ENCODE results near the gene MBOAT1. TPM values are rescaled to one million over a fixed set of nuclear protein-coding genes. Genes with fewer than 3 reads are reported as not detected.

MBOAT1 gene
- total RNA-seq, 1 donor from 2014 or later, result 6.4 TPM

- H3K4me3 Mint-ChIP-seq (ENCODE audit: unreplicated experiment), result no peak overlapping the region
- no peaks in the 10 kb centered on the region for H3K27me3 ChIP-seq (ENCODE audit: insufficient read depth, low read length)
- H3K27me3 Mint-ChIP-seq (ENCODE audit: low read depth, unreplicated experiment), result no peaks in the 10 kb centered on the region
- H3K4me2 ChIP-seq (ENCODE audit: low read length), result no peak overlapping the region
- no peaks in the 10 kb centered on the region for H4K20me1 ChIP-seq (ENCODE audit: insufficient read depth, low read length)
- no peak overlapping the region for H3K9ac ChIP-seq (ENCODE audit: low read length)
- no peaks in the 10 kb centered on the region for H3K36me3 Mint-ChIP-seq (ENCODE audit: low read depth, unreplicated experiment)
- H2AFZ ChIP-seq (ENCODE audit: low read depth, low read length), result no peak overlapping the region
- H3K79me2 ChIP-seq (ENCODE audit: insufficient read depth, low read length), result no peaks in the 10 kb centered on the region
- TF ChIP-seq EZH2 (IDR thresholded peaks at IDR 0.05; ENCODE audit: insufficient read depth, low read length), result no peak
- no peak for TF ChIP-seq CTCF (IDR thresholded peaks at IDR 0.05; ENCODE audit: insufficient read depth, low read depth, low read length)
- H3K27ac Mint-ChIP-seq (ENCODE audit: unreplicated experiment), result no peak overlapping the region
- H3K9me3 Mint-ChIP-seq (ENCODE audit: unreplicated experiment), result no peaks in the 10 kb centered on the region
- DNase-seq (ENCODE audit: low read depth), result peak; percentile 23
- peaks cover 8% of the 10 kb centered on the region for H3K4me1 Mint-ChIP-seq (ENCODE audit: low read depth, unreplicated experiment)
- no peaks in the 10 kb centered on the region for H3K4me1 ChIP-seq (ENCODE audit: insufficient read depth, low read length)
- no peaks in the 10 kb centered on the region for H3K9me3 ChIP-seq (ENCODE audit: insufficient read depth, low read depth, low read length)
- no peak for FAIRE-seq
- no peaks in the 10 kb centered on the region for H3K36me3 ChIP-seq (ENCODE audit: insufficient read depth, low read length)
- H3K4me3 ChIP-seq (ENCODE audit: insufficient read depth, low read depth, low read length), result no peak overlapping the region
- H3K27ac ChIP-seq (ENCODE audit: low read depth, low read length), result no peak overlapping the region
Observed at GRCh38 chr6:20159781-20160540, 52.3 kb downstream of the MBOAT1 start.

- no peaks in the 10 kb centered on the region for H3K9me3 ChIP-seq (ENCODE audit: insufficient read depth, low read depth, low read length)
- no peak overlapping the region for H3K9ac ChIP-seq (ENCODE audit: low read length)
- FAIRE-seq (peak; percentile 32), DNase-seq (ENCODE audit: low read depth) (no peak)
- H3K36me3 ChIP-seq (ENCODE audit: insufficient read depth, low read length), result no peaks in the 10 kb centered on the region
- no peaks in the 10 kb centered on the region for H4K20me1 ChIP-seq (ENCODE audit: insufficient read depth, low read length)
- no peaks in the 10 kb centered on the region for H3K4me1 ChIP-seq (ENCODE audit: insufficient read depth, low read length)
- Mint-ChIP-seq H3K36me3 (ENCODE audit: low read depth, unreplicated experiment) (no peaks in the 10 kb centered on the region), H3K9me3 (ENCODE audit: unreplicated experiment) (no peaks in the 10 kb centered on the region), H3K4me3 (ENCODE audit: unreplicated experiment) (no peak overlapping the region), H3K27me3 (ENCODE audit: low read depth, unreplicated experiment) (no peaks in the 10 kb centered on the region), H3K27ac (ENCODE audit: unreplicated experiment) (no peak overlapping the region), H3K4me1 (ENCODE audit: low read depth, unreplicated experiment) (peaks cover 8% of the 10 kb centered on the region)
- TF ChIP-seq EZH2 (IDR thresholded peaks at IDR 0.05; ENCODE audit: insufficient read depth, low read length), result no peak
- no peak for TF ChIP-seq CTCF (IDR thresholded peaks at IDR 0.05; ENCODE audit: insufficient read depth, low read depth, low read length)
- H3K79me2 ChIP-seq (ENCODE audit: insufficient read depth, low read length), result no peaks in the 10 kb centered on the region
- H3K4me3 ChIP-seq (ENCODE audit: insufficient read depth, low read depth, low read length), result no peak overlapping the region
- H3K27ac ChIP-seq (ENCODE audit: low read depth, low read length), result no peak overlapping the region
- no peak overlapping the region for H2AFZ ChIP-seq (ENCODE audit: low read depth, low read length)
- H3K27me3 ChIP-seq (ENCODE audit: insufficient read depth, low read length), result no peaks in the 10 kb centered on the region
- no peak overlapping the region for H3K4me2 ChIP-seq (ENCODE audit: low read length)
Observed at GRCh38 chr6:20159098-20159497, 53.2 kb downstream of the MBOAT1 start.

- no peak overlapping the region for H3K9ac ChIP-seq (ENCODE audit: low read length)
- FAIRE-seq, result no peak
Observed at GRCh38 chr6:20158676-20159075, 53.6 kb downstream of the MBOAT1 start.

More at GRCh38 chr6:20158676-20159075, 53.6 kb downstream of the MBOAT1 start:
- Histone ChIP-seq H3K36me3 (ENCODE audit: insufficient read depth, low read length) (no peaks in the 10 kb centered on the region), H3K27me3 (ENCODE audit: insufficient read depth, low read length) (no peaks in the 10 kb centered on the region), H3K79me2 (ENCODE audit: insufficient read depth, low read length) (no peaks in the 10 kb centered on the region), H3K27ac (ENCODE audit: low read depth, low read length) (no peak overlapping the region), H2AFZ (ENCODE audit: low read depth, low read length) (no peak overlapping the region), H3K9me3 (ENCODE audit: insufficient read depth, low read depth, low read length) (no peaks in the 10 kb centered on the region), H4K20me1 (ENCODE audit: insufficient read depth, low read length) (no peaks in the 10 kb centered on the region), H3K4me1 (ENCODE audit: insufficient read depth, low read length) (no peaks in the 10 kb centered on the region), H3K4me3 (ENCODE audit: insufficient read depth, low read depth, low read length) (no peak overlapping the region), H3K4me2 (ENCODE audit: low read length) (no peak overlapping the region)
- Mint-ChIP-seq H3K36me3 (ENCODE audit: low read depth, unreplicated experiment) (no peaks in the 10 kb centered on the region), H3K4me3 (ENCODE audit: unreplicated experiment) (no peak overlapping the region), H3K9me3 (ENCODE audit: unreplicated experiment) (no peaks in the 10 kb centered on the region), H3K27ac (ENCODE audit: unreplicated experiment) (no peak overlapping the region), H3K4me1 (ENCODE audit: low read depth, unreplicated experiment) (peaks cover 8% of the 10 kb centered on the region), H3K27me3 (ENCODE audit: low read depth, unreplicated experiment) (no peaks in the 10 kb centered on the region)
- no peak for DNase-seq (ENCODE audit: low read depth)
- TF ChIP-seq CTCF (IDR thresholded peaks at IDR 0.05; ENCODE audit: insufficient read depth, low read depth, low read length) (no peak), EZH2 (IDR thresholded peaks at IDR 0.05; ENCODE audit: insufficient read depth, low read length) (no peak)

Measured in astrocyte (in vitro differentiated cells and primary cell).